ENCODE measurements around the gene SLCO3A1.

SLCO3A1 gene

DNA sequence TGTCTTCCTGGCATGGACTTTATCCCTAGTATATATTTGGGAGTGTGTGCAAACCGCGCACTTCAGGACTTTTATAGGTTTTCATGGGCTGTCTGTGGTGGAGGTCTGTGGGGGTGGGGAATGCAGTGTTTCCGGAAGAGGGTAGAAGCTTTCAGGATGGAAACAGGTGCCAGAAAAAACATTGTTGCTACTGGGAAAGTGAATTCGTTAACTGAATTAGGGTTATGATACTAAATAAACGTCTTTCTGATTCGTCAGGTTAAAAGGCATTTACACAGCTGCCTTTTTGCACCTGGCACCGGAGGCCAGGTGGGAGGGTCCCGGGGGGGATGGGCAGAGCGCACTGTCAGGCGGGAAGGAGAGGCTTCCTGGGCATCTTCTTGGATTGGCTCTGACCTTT is 62.1 kb downstream of the SLCO3A1 start:
- DNase-seq = no peak

DNA sequence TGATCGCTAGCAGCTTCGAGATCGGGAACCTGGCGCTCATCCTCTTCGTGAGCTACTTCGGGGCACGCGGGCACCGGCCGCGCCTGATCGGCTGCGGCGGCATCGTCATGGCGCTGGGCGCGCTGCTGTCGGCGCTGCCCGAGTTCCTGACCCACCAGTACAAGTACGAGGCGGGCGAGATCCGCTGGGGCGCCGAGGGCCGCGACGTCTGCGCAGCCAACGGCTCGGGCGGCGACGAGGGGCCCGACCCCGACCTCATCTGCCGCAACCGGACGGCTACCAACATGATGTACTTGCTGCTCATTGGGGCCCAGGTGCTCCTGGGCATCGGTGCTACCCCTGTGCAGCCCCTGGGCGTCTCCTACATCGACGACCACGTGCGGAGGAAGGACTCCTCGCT is 62.5 kb downstream of the SLCO3A1 start:
- DNase-seq = no peak

DNA sequence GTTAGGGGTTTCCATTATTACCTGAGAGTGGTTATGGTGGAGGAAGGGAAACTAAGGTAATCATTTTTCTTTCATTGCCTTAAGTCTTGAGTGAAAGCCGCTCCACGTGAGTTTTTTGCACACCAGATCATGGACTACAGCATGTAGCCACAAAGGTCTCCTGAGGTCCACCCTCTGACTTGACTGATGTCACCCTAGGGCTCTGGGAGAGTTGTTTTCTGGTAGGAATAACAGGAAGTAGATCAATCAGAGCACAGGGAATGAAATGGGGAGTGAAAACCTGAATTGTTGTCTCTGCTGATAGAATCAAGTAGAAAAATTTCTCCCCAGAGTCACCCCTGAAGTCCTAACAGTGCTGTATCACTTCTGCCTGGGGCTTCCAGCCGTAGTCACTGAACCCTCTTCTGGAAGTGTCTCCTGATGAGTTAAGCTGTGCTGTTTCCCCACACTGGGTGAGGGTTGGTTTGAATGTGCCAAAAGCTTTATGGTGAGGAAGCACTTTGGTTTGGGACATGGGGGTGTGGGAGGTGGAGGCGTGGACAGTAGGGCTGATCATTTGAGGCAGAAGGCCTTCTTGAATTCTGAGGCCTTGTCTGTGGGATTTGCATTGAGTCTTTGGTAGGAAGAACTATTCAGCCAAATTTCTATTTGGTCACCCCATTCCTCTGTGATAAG is 64.3 kb downstream of the SLCO3A1 start:
- no peak for DNase-seq

DNA sequence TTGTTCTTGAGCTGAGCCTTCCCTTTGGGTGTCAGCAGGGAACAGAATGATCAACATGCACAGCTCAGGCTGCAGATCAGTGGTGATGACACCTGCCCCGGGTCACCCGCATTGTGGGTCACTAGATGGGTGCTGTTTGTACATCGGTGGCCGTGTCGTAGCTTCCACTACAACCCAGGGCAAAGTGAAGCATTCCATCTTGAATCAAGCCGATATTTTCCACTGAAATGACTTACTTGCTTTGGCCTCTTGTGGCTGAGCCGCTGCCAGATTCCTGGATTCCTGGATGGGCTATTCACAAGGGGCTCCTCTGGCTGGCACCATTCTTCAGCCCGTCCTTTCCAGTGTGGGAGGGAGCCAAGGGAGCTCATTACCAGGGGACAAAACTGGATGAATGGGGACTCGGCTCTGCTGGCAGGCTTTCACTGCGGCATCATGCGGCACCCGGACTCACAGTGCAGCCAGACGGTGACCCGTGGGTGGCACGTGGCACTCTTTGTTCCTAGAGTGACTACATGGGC is 65.6 kb downstream of the SLCO3A1 start:
- DNase-seq = no peak

DNA sequence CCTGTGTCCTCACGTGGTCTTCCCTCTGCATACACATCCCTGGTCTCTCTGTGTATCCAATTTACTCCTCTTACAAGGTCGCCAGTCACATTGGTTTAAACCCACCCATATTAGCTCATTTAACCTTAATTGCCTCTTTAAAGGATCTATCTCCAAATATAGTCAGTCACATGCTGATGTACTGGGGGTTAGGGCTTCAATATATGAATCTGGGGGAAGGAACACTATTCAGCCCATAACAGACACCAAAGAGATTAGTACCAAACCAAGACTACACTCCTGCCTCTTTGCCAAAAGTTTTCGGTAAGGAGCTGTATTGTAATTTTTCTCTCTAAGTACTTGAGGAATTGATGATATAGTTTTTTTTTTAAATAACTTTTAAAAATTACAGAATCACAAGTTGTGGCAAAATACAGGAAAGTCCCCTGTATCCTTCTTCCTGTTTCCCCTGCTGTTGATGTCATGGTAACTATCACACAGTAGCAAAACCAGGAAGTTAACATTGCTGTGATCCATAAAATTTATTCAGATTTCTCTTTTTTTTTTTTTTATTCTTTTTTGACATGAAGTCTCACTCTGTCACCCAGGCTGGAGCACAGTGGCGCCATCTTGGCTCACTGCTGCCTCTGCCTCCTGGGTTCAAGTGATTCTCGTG is 67.8 kb downstream of the SLCO3A1 start:
- DNase-seq = no peak

DNA sequence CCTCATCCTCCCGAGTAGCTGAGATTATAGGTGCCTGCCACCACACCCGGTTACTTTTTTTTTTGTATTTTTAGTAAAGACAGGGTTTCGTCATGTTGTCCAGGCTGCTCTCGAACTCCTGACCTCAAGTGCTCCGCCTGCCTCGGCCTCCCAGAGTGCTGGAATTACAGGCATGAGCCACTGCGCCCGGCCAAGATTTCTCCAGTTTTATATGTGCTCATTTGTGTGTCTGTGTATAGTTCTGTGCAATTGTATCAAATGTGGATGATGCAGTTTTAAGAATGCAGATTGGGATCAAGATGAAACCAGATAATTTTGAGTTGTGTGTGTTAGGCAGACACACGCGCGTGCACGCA is 68.3 kb downstream of the SLCO3A1 start:
- DNase-seq = no peak

DNA sequence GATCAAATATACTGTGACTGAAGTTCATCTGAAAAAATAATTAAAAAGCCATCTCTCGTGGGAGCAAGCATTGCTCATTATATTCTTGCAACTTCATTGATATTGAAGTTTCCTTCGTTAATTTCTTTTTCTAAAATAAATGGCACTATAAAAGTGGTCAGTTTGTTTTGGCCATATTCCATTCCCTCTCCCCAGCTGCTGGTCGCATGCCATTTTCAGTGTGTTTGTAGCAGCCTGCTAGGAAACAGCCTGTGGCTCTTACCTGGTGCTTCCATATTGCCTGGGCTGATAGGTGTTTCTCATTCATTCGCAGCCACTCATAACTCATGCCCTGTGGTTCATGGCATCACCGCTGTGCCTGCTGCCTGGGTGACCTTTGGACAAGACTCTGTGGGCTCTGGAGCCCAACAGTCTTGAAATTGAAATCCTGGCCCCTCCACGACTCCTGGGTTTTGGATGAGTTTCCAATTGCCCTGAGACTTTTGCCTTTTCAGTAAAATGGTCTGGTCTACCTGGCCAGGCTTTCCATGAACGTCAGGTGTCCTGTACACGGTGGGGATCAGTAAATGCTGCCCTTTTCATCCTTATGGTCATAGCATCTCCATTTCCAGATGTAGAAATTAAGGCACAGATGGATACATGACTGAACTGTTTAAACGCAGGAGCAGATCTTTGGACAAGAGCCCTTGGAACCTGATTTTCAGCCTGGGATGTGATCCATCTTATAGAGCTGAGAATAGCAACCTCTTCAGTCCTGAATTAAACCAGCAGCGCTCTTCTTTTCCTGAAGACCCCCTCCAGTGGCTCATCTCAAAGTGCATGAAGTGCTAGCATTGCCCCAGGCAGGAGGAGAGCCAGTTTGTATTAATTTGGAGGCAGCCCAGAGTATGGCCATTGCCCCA is 69.4 kb downstream of the SLCO3A1 start:
- no peak for DNase-seq

DNA sequence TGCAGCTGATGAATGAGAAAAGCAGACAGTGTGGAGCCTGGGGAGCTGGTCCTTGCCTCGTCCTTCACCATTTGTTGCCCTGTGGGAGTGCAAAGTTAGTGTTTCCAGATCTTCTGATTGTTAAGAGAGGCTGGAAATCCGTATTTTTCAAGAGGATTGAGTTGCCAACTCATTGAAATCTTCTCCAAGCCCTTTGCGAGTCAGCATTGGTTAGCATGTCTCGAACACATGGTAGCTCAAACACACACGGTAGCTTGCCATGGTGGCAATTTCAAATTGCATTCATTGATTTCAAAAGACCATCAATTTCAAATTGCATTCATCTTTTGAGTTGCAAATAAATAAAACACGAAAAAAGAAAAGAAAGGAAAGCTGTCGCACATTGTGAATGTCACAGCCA is 70.7 kb downstream of the SLCO3A1 start:
- no peak for DNase-seq

DNA sequence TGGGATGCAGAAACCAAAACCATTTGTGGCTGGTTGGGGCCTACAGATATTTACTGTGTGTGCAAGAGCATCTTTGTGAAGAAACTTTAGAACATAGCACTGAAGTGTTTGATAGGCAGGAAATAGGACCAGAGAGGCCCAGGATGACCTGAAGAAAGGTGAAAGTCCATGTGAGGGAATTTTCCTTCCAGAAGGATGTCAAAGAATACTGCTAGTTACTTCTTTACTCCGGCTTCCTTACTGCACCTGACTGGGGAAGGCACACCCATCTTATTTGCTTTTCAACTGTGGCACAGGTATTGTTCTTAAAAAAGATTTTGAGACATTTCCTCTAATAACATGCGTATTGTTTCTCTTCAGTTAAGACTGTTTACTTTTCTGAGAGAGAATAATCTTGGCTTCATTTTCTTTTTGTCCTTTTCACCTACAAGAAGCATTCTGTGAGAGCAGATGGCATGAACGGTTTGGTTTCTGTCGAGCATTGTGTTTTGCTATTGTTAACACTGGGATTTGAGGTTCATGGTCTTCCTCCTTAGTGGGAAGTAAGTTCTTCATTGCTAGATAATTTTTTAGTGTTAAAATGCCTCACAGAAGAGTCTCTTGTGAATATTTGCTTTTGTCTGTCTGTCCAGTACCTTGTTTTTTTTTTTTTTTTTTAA is 71.5 kb downstream of the SLCO3A1 start:
- no peak for DNase-seq

DNA sequence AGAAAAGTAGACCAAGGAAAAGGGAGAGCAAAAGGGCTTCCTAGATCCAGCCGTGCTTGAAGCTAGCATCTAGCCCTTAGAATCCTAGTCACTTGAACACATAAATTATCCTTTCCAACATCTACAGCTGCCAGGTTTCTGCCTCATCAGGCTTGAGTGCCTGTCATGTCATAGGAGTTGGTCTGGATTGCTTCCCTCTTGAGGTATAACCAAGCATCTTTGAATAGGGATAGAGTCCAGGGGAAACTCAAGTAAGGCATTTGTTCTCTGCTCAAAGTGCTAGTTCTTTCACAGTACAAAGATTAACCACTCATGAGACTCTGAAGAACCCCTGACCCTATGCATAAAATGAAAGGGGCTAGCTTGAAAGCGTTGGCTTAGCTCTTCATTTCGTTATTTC is 72.3 kb downstream of the SLCO3A1 start:
- DNase-seq = no peak

DNA sequence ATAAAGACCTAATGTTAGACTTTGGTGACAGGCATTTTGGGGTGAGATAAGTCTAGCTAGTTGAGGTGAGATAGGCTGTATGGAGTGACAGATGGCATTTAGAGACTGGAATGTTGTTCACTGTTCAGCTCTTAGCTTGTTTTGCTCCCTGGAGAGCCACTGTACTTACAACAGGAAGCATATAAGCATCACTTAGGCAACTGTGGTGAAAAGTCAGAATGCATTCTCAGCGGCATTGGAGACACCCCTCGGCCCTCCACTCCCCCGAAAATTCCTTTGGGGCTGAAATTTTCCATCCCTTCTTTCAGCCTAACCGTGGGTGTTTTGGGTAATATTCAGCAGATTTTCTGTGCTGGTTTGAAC is 73.4 kb downstream of the SLCO3A1 start:
- DNase-seq = no peak

DNA sequence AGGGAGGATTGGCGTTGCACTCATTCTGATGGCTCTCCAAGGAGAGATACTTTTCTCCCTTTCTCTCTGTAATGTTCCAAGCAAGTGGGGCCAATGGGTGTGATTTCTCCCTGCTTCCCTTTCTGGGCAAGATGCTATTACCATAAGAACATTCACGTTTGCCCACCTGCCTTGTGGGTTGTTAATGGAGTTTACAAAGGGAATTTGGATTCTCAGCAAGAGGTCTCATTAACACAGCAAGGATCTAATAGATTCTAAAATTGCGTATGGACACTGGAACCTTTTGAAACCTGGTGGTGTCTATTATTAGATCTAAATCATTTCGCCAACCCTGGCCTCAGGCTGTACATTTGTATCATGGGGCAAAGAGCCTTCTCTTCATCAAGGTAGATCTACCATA is 74.1 kb downstream of the SLCO3A1 start:
- no peak for DNase-seq

DNA sequence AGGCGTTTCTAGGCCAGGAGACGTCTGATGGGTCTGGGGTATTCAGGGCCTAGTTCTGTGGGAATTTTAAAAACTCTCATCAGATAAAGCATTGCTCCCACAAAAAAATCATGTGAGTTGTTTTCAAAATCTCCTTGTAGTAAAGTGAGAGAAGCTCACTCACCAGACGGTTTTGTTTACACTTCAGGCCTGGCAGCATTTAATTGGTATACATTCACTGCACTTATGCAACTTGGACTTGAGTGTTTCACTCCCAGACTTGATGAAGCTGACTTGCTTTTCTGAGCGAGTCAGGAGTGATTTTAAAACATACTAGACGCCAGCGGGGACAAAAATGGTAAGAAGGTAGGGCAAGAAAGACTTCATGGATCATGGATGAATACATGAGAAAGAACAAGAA is 75.2 kb downstream of the SLCO3A1 start:
- no peak for DNase-seq

DNA sequence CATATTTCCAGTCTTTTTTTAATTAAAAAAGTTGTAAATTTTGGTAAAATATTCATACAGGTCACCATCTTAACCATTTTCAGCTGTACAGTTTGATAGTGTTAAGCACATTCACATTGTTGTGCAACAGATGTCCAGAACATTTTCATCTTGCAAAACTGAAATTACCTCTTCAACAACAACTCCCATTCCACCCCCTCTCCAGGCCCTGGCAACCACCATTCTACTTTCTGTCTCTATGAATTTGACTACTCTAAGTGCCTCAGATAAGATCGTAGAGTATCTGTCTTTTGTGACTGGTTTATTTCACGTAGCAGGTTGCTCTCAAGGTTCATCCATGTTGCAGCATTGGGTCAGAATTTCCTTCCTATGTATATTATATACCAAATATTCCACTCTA is 76.0 kb downstream of the SLCO3A1 start:
- no peak for DNase-seq

DNA sequence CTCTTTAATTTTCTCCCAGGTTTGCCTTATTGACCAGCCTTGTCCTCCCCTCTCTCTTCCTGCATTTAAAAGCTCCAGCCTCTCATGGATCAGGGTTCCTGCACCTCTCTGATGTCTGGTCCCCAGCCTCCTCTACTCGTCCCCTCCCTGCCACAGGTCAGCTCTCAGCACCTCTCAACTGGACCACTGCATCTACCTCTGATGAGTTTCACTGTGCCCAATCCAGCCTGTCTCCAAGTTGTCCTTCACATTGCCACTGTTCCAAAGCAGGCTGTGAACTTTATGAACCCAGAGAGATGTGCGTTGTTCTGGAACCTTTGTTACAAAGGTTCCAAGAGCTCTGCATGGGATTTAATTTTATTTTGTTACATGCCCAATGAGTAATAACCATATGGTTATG is 76.6 kb downstream of the SLCO3A1 start:
- DNase-seq = no peak

DNA sequence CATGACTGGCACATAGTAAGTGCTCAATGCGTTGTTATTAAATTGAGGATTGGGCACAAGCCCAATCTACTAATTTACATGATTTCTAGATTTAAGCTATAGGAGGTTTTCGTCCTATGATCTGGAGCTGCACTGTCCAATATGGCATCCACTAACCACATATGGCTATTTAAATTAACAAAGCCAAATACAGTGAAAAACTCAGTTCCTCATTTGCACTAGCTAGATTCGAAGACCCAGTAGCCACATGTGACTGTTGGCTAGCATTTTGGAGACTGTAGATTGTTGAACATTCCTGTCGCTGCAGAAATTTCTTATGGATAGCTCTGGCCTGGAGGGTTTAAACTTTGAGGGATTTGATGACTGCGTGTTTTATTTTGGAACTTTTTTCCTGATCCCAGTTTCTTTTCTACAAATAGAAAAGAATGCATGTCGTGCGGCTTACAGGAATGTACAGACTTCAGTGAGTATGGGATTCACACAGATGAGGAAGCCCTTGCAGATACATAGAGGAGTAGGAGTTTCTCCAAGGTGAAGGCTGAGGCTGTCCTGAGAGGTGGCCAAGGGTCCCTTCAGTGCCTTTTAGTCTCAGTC is 82.8 kb downstream of the SLCO3A1 start:
- no peak for DNase-seq

DNA sequence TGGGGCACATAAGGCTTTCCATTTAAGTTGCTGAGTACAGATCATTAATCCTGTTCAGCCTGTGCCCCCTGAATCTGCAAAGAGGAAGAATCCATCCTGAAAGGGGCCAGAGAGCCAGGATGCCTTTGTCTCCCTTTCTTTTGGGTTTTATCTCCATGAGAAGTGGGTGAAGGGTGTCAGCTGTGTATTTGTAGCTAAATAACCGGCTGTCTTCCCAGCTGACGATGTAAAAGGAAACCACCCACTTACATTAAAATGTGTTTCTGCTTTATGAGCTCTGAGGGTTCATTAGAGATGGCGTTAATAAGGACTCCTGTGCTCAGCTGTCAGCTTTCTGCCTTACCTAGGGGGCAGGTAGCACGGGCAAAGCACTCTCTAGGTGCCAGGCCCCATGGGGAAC is 83.4 kb downstream of the SLCO3A1 start:
- no peak for DNase-seq

DNA sequence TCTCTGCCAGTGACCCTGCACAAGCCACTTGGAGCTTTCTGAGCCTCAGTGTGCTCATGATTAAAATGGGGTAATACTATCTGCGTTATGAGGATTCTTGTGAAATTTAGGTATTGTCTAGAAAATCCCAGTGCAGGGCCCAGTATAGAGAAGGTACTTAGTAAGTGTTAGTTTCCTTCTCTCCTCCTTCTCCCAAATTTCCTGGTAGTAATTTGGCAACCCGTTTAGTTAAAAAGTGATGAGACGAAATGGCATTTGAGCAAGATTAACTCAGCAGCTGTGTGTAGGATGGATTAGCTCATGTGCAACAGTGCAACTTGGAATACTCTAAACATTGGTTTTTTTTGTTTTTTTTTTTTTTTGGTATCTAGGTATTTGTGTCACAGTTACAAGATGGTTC is 84.6 kb downstream of the SLCO3A1 start:
- no peak for DNase-seq

DNA sequence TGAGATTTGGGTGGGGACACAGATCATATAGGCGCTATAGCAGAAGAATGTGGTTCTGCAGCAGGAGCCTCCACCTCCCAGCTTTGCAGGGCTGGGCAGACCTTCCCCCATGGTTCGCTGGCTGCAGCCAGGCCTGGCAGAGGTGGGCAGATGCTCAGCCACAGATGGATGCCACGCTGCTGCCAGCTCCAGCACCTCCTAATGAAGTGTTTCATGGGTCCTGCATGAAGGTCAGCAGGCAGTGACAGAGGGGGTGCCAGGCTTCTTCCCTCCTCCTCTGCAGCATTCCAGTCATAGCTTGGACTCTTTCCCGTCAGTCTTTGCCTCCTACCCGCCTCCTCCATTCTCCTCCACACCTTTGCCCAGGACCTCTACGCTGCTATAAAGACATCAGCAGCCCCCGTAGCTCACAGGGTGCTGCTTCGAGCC is 85.9 kb downstream of the SLCO3A1 start:
- DNase-seq = no peak

DNA sequence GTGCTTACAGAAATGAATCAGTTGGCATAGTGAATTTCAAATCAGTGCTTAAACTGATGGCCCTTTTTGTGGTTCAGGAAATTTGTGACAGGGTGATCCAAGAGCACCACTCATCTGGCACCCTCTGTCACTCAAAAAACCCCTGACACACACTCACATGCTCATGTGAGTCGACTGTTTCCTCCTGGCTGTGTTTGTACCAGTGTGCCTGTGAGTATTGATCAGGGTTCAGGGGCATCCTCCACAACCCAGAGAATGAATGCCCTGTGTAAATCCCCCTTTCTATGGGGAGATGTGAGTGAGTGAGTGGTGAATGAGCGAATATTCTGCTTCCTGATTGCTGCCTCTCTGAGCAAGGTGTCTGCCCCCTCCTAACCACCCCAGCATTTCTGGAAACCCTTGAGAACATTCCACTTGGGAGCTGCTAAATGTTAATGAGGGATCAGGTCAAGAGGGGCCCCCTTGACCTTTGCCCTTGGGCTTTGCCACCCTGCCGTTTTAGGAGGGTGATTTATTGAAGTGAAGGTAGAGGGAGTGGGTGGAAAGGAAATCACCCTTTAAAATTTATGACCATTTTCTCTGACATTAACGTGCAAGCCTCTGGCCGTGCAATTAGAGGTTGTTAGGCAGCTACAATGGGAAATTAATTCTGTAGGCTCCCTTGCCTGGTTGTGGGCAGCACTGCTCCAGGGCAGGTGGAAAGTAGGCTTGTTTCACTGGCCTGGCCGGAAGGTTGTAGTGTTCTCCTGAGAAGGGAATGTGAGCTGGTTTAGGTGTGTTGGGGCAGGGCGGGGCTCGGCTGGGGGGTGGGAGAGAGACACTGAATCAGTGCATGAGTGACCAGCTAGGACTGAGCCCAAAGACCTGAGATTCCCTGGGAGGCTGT is 87.2 kb downstream of the SLCO3A1 start:
- no peak for DNase-seq

DNA sequence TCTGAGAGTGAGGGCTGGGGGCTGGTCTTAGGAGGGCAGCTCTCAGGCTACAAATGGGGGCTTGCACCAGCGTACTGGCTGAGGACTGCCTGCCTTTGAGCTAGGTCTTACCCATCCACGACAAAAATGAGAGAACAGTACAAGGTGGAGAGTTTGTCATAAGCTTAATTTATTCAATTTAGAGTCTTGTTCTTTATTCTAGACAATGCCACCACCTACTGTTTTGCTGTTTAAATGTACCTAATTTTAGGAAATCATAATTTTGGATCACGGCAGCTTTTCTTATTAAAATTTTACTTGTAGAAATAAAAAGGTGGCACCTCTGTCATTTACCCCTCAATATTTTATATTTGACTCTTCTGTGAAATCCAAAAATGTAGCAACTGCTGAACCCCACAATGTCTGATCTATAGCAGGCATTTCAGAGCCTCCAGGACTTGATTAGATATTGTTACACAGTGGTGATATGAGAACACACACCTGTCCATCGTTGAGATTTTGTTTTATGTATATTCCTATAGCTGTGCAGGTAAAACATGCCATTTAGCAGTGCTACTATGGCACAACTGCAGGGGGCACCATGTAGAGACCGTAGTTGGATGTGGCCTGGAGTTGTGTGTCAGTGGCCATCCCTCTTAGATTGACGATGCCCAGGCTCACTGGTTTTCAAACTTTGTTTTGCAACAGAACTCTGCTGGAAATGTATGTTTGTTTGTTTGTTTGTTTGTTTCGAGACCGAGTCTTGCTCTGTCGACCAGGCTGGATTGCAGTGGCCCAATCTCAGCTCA is 88.6 kb downstream of the SLCO3A1 start:
- no peak for DNase-seq

Measured in effector CD4-positive, alpha-beta T cell (primary cell).